NB4 (cell line): ENCODE results near the gene NR2F1-AS1.

Experiments used
- MYC ChIP-seq: IDR thresholded peaks from 2 replicates; pipeline ENCODE4 v1.6.1; 2011; ENCODE audit warnings: low read depth, low read length
- POLR2A ChIP-seq: IDR thresholded peaks from 2 replicates; pipeline ENCODE4 v1.6.1; 2011; ENCODE audit warnings: mild to moderate bottlenecking; ENCODE audit not compliant: insufficient read length; ENCODE audit errors: extremely low read depth
- TF ChIP-seq, protein P1 (sequence below): IDR thresholded peaks from one replicate; pipeline ENCODE4 v1.5.1; 2012; ENCODE audit warnings: low read depth, low read length

- TF ChIP-seq, protein P1, sequence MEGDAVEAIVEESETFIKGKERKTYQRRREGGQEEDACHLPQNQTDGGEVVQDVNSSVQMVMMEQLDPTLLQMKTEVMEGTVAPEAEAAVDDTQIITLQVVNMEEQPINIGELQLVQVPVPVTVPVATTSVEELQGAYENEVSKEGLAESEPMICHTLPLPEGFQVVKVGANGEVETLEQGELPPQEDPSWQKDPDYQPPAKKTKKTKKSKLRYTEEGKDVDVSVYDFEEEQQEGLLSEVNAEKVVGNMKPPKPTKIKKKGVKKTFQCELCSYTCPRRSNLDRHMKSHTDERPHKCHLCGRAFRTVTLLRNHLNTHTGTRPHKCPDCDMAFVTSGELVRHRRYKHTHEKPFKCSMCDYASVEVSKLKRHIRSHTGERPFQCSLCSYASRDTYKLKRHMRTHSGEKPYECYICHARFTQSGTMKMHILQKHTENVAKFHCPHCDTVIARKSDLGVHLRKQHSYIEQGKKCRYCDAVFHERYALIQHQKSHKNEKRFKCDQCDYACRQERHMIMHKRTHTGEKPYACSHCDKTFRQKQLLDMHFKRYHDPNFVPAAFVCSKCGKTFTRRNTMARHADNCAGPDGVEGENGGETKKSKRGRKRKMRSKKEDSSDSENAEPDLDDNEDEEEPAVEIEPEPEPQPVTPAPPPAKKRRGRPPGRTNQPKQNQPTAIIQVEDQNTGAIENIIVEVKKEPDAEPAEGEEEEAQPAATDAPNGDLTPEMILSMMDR: no peak
- TF ChIP-seq POLR2A: no peak
- TF ChIP-seq MYC: no peak
Measured at GRCh38 chr5:93600409-93601070, 19.5 kb upstream of the NR2F1-AS1 start.
